Lung (tissue), 12 donors: Measurements from ENCODE around the gene ADK. TPM values are rescaled to one million over a fixed set of nuclear protein-coding genes. Genes with fewer than 3 reads are reported as not detected.

Source experiments
- ATAC-seq: fragments of 200-7000 bp; cut with Tn5 transposase; one replicate; pipeline ENCODE4 v1.9.1; 2020; ENCODE audit warnings: moderate number of reproducible peaks; ENCODE audit not compliant: insufficient read depth, low FRiP score
- DNase-seq, 3 donors: peaks; one replicate each; pipeline ENCODE4 v3.0.0-alpha.2; 2013 to 2017
- H3K27ac ChIP-seq, 2 donors: one replicate each; pipeline ENCODE4 v1.5.1; 2013; ENCODE audit warnings: mild to moderate bottlenecking in 2 of 2, moderate library complexity in 2 of 2, control low read depth in 1 of 2, inconsistent platforms in 1 of 2, low read depth in 1 of 2, low read length in 1 of 2
- H3K27me3 ChIP-seq, 3 donors: one replicate each; pipeline ENCODE4 v1.5.1; 2013; ENCODE audit warnings: low read length in 2 of 3; ENCODE audit not compliant: control insufficient read depth in 3 of 3, insufficient read depth in 3 of 3
- H3K36me3 ChIP-seq, 4 donors: one replicate each; pipeline ENCODE4 v1.5.1; 2013; ENCODE audit warnings: low read length in 4 of 4, mild to moderate bottlenecking in 1 of 4, moderate library complexity in 1 of 4; ENCODE audit not compliant: control insufficient read depth in 4 of 4, insufficient read depth in 4 of 4
- H3K4me1 ChIP-seq, 5 donors: one replicate each; pipeline ENCODE4 v1.5.1; 2013; ENCODE audit warnings: low read length in 5 of 5, mild to moderate bottlenecking in 2 of 5, moderate library complexity in 1 of 5; ENCODE audit not compliant: control insufficient read depth in 5 of 5, insufficient read depth in 5 of 5
- H3K4me3 ChIP-seq: one replicate; pipeline ENCODE4 v1.5.1; 2013; ENCODE audit warnings: mild to moderate bottlenecking, control low read depth, moderate library complexity
- H3K9ac ChIP-seq, 2 donors: one replicate each; pipeline ENCODE4 v1.5.1; 2013; ENCODE audit warnings: low read length in 2 of 2, control low read depth in 1 of 2; ENCODE audit not compliant: insufficient read depth in 1 of 2
- H3K9me3 ChIP-seq, 4 donors: one replicate each; pipeline ENCODE4 v1.5.1; 2013; ENCODE audit warnings: low read length in 3 of 4, mild to moderate bottlenecking in 1 of 4, moderate library complexity in 1 of 4; ENCODE audit not compliant: control insufficient read depth in 4 of 4, insufficient read depth in 3 of 4
- WGBS, 2 donors: extraction: QIAGEN DNeasy Blood & Tissue Kit; methylation state at CpG; one replicate each; pipeline ENCODE4 v1.1.7; 2013; 5-methylcytosine and 5-hydroxymethylcytosine counted together
- polyA plus RNA-seq, 2 donors: library from polyadenylated mRNA; stranded (reverse); fragments of 200-250 nt; gene quantifications; one replicate each; pipeline ENCODE4 v1.2.1, GENCODE V29; 2013
- total RNA-seq, 2 donors: library from RNA; depleted of rRNA in 1 of 2; stranded (reverse); fragments of >200 nt in 1 of 2; gene quantifications; one replicate each; pipeline ENCODE4 v1.2.1, GENCODE V29; 2014 to 2021
- TF ChIP-seq, protein P1 (sequence below): IDR thresholded peaks from 2 replicates; pipeline ENCODE4 v1.5.1; 2012; ENCODE audit warnings: mild to moderate bottlenecking; ENCODE audit errors: control extremely low read depth, extremely low read depth
- donor health status: control.
- donor health status: control.
- donor health status: Bipolar disorder and iron deficiency.
- donor health status: healthy.
- donor health status: DM: yes; HTN: yes; CAD: no.

The ADK gene
- total and polyA plus RNA-seq, 4 donors: 31.6 to 82.3 (median 42.9) TPM

DNA sequence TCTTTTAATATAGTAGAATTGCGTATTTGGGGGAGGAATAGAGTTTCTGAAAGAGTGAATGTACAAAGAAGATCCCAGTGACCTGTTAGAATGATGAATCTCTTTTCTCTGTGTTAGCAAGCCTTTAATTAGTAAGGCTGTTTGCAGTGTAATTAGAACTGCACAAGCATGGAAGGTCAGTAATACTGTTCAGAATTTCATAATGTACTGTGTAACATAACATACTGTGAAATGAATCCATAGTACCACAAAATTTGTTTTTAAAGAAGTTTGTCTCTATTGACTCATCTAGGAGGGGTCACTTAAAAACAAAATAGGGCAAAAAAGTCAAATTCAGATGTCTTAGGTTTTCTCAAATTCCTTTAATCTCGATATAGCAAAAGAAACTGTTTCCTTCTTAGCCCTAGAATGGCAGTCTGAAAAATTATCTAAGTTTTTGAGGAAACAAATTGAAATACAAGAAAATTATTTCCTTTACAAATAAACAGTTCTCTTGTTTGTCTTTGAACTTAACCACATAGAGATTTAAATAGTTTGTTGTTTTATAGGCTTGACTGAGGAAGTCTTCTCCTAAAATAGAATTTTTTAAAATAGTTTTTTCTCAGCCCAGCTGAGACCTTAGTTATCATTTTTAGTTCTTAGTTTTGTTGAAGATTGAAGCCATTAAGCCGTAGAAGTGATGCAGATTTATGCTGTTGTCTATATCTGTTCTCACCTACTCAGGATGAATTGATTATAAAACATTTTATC is 12.5 kb downstream of the ADK start:
- Histone ChIP-seq H3K4me3 (no peak overlapping the region), H3K9me3 (no peaks in the 10 kb centered on the region), H3K36me3 (no peaks in the 10 kb centered on the region), H3K27ac (no peak overlapping the region), H3K9ac (no peak overlapping the region), H3K27me3 (no peaks in the 10 kb centered on the region), H3K4me1 (peaks cover 0 to 3% (median 0%) of the 10 kb centered on the region in 5 donors)
- ATAC-seq (no peak), DNase-seq (no peak)
- TF ChIP-seq, protein P1, sequence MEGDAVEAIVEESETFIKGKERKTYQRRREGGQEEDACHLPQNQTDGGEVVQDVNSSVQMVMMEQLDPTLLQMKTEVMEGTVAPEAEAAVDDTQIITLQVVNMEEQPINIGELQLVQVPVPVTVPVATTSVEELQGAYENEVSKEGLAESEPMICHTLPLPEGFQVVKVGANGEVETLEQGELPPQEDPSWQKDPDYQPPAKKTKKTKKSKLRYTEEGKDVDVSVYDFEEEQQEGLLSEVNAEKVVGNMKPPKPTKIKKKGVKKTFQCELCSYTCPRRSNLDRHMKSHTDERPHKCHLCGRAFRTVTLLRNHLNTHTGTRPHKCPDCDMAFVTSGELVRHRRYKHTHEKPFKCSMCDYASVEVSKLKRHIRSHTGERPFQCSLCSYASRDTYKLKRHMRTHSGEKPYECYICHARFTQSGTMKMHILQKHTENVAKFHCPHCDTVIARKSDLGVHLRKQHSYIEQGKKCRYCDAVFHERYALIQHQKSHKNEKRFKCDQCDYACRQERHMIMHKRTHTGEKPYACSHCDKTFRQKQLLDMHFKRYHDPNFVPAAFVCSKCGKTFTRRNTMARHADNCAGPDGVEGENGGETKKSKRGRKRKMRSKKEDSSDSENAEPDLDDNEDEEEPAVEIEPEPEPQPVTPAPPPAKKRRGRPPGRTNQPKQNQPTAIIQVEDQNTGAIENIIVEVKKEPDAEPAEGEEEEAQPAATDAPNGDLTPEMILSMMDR: no peak
- 63 to 77% methylated on average over 3 of the region's 3 CpGs for WGBS, 2 donors

DNA sequence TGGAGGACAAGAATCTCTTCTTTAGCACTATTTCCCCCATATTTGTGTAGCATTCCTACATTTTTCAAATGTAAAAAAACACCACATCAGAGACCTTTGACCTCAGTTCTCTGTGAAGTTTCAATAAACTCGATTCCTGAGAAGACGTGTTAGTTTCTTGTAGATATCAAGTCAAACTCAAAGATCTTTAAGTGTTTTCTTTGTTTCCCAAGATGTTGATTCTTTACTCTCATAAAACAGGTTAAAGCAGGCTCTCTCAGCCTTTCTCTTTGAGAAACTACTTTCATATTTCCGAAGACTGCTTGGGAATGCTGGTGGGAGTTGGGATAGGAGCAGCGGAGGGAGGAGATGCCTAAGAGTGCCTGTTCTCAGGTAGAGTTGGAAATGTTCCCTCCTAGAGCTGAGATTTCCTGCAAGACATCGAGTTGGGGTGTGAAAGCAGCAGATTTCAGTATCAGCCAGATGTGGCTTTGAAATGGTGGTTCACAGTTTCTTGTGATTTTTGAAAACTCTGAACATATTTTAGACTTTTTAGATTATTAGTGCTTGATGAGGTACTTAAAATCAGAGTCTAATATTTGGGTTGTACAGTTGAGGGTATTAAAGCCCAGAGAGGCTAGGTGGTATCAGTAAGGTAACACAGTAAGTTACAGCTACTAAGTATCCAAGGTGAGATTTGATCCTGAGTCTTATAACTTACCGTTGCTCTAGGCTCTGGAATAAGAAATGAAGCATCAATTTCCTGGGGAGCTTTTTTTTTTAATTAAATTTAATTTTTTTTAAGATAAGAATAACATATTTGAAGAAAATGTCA is 13.9 kb downstream of the ADK start:
- no peak overlapping the region for H3K4me3 ChIP-seq
- H3K27me3 ChIP-seq: no peaks in the 10 kb centered on the region
- H3K27ac ChIP-seq: peak overlapping the region in 1 of 2 donors; percentile 9
- no peaks in the 10 kb centered on the region for H3K9me3 ChIP-seq
- H3K9ac ChIP-seq: peak overlapping the region in 1 of 2 donors; percentile 83
- 53 to 66% methylated on average over 6 of the region's 6 CpGs for WGBS, 2 donors
- ATAC-seq (no peak), DNase-seq (peak in 2 of 3 donors; percentile 58 to 64)
- H3K36me3 ChIP-seq: no peaks in the 10 kb centered on the region
- TF ChIP-seq, protein P1: no peak
- H3K4me1 ChIP-seq: peaks cover 0 to 2% (median 0%) of the 10 kb centered on the region in 5 donors

DNA sequence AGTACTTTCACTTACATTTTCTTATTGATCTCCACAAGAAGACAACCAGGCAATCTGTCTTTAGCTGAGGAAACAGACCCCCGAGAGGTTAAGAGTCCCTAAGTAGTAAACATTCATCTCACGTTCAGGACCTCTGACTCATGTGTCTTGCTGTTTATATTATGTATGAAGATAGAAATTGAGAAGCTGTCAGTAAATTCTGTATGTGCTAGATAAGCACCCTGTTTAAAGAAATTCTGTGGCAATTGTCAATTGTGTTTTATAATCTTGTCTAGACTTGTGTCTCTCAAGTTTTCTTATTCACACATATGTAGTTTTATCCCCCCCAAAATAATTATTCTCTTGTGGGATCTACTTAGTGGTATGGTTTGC is 14.5 kb downstream of the ADK start:
- H3K9me3 ChIP-seq: no peaks in the 10 kb centered on the region
- no peaks in the 10 kb centered on the region for H3K36me3 ChIP-seq
- H3K4me1 ChIP-seq: peaks cover 0 to 2% (median 0%) of the 10 kb centered on the region in 5 donors
- H3K4me3 ChIP-seq: no peak overlapping the region
- ATAC-seq: no peak
- H3K9ac ChIP-seq: no peak overlapping the region
- H3K27ac ChIP-seq: no peak overlapping the region
- TF ChIP-seq, protein P1: no peak
- 40 to 41% methylated on average over 2 of the region's 2 CpGs for WGBS, 2 donors
- H3K27me3 ChIP-seq: no peaks in the 10 kb centered on the region
- DNase-seq: no peak
